Stomach (tissue), 4 donors: Measurements from ENCODE around the gene NDUFS8.

Experiments used
- POLR2A ChIP-seq, 4 donors: fragments of 450-650 bp; IDR thresholded peaks; one replicate each; pipeline ENCODE4 v1.6.1; 2016; ENCODE audit warnings: antibody characterized with exemption in 4 of 4, control low read depth in 2 of 4, mild to moderate bottlenecking in 1 of 4, moderate library complexity in 1 of 4
- POLR2AphosphoS5 ChIP-seq, 3 donors: sonication (generic); formaldehyde crosslinking; IDR thresholded peaks; one replicate each; pipeline ENCODE4 v1.6.1; 2016; ENCODE audit warnings: antibody characterized with exemption in 3 of 3
- TF ChIP-seq, protein P1 (sequence below), 7 experiments: fragments of 450-650 bp in 4 of 7; fragments of 200-600 bp in 3 of 7; sonication (generic) in 3 of 7; IDR thresholded peaks; one replicate each; pipeline ENCODE4 v1.5.1; 2016 to 2019; ENCODE audit warnings: antibody characterized with exemption in 7 of 7, control low read depth in 2 of 7, mild to moderate bottlenecking in 1 of 7

DNA sequence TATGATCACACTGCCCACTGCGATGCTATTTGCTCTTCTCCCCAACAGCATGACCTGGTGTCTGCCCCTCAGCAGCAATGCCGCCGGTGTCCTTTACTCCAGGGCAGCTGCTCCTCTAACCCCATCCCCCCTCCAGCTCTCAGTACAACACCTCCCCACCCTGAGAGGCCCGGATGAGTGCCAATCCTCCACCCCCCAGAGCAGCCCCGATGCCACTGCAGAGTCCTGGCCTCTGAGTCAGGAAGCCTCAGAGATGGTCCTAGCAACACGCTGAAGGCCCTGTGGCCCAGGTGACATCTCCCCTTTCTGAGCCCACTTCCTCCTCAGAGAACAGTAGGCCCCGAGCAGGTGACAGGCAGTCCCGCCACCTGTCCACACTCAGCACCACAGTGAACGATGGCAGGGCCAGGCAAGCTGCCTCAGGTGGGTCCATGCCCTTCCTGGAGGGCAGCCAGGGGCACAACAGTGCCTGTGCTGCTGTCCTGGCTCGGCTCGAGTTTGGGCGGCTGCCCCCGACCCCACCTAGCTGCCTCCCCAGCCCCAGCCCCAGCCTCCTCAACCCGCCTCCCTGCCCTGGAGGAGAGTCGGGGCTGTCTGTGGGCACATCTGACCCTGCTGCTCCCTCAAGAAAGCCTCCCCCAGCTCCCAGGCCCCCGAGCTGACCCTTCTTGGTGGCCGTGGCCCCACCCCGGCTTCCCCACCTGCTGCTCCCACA, 3.9 kb upstream of the NDUFS8 start:
- TF ChIP-seq, protein P1, sequence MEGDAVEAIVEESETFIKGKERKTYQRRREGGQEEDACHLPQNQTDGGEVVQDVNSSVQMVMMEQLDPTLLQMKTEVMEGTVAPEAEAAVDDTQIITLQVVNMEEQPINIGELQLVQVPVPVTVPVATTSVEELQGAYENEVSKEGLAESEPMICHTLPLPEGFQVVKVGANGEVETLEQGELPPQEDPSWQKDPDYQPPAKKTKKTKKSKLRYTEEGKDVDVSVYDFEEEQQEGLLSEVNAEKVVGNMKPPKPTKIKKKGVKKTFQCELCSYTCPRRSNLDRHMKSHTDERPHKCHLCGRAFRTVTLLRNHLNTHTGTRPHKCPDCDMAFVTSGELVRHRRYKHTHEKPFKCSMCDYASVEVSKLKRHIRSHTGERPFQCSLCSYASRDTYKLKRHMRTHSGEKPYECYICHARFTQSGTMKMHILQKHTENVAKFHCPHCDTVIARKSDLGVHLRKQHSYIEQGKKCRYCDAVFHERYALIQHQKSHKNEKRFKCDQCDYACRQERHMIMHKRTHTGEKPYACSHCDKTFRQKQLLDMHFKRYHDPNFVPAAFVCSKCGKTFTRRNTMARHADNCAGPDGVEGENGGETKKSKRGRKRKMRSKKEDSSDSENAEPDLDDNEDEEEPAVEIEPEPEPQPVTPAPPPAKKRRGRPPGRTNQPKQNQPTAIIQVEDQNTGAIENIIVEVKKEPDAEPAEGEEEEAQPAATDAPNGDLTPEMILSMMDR (IDR thresholded peaks at IDR 0.05) = no peak
- TF ChIP-seq POLR2A (IDR thresholded peaks at IDR 0.05) (no peak), POLR2AphosphoS5 (IDR thresholded peaks at IDR 0.05) (no peak)
